HG03378 (cell line): ENCODE data around the gene UPK3A.
"Not testable (repeated sequence)": the region's sequence is repeated elsewhere in the genome, so short reads cannot be mapped to it uniquely, and the experiment has no call there.

Source experiments
- ATAC-seq: cut with Tn5 transposase; IDR thresholded peaks from one replicate; pipeline ENCODE4 v1.9.1; 2021; ENCODE audit warnings: mild to moderate bottlenecking, moderate library complexity; ENCODE audit not compliant: unreplicated experiment

Gene UPK3A

GRCh38 chr22:45278125-45278524, 6.6 kb upstream of the UPK3A start:
- no peak for ATAC-seq

- ATAC-seq = no peak
Measured at GRCh38 chr22:45280587-45280980, 4.2 kb upstream of the UPK3A start.

- no peak for ATAC-seq
Measured at GRCh38 chr22:45281010-45281409, 3.7 kb upstream of the UPK3A start.

GRCh38 chr22:45285263-45286058, 712 bp downstream of the UPK3A start:
- no peak for ATAC-seq

- ATAC-seq = no peak
Measured at GRCh38 chr22:45286854-45287551, 2.3 kb downstream of the UPK3A start.

- no peak for ATAC-seq
Measured at GRCh38 chr22:45290410-45290936, 5.7 kb downstream of the UPK3A start.

- ATAC-seq = no peak
Measured at GRCh38 chr22:45291061-45291930, 6.5 kb downstream of the UPK3A start.

GRCh38 chr22:45291931-45292290, 7.2 kb downstream of the UPK3A start:
- no peak for ATAC-seq

GRCh38 chr22:45292731-45293442, 8.1 kb downstream of the UPK3A start:
- ATAC-seq = no peak

- no peak for ATAC-seq
Measured at GRCh38 chr22:45294030-45294429, 9.3 kb downstream of the UPK3A start.

- ATAC-seq = not testable (repeated sequence)
Measured at GRCh38 chr22:45295004-45295403, 10.3 kb downstream of the UPK3A start.

GRCh38 chr22:45295492-45295891, 10.7 kb downstream of the UPK3A start:
- ATAC-seq = no peak

- ATAC-seq = no peak
Measured at GRCh38 chr22:45296628-45297297, 12.0 kb downstream of the UPK3A start.

GRCh38 chr22:45298934-45299505, 14.3 kb downstream of the UPK3A start:
- no peak for ATAC-seq

- no peak for ATAC-seq
Measured at GRCh38 chr22:45302751-45303150, 18.0 kb downstream of the UPK3A start.

GRCh38 chr22:45303181-45303580, 18.4 kb downstream of the UPK3A start:
- ATAC-seq = no peak

- ATAC-seq = no peak
Measured at GRCh38 chr22:45304971-45305370, 20.2 kb downstream of the UPK3A start.

GRCh38 chr22:45305456-45306075, 20.8 kb downstream of the UPK3A start:
- ATAC-seq = no peak

GRCh38 chr22:45306139-45306538, 21.4 kb downstream of the UPK3A start:
- ATAC-seq = no peak
